Right cardiac atrium (tissue), 5 donors: ENCODE data around the gene UTP11. TPM values are rescaled to one million over a fixed set of nuclear protein-coding genes. Genes with fewer than 3 reads are reported as not detected.

Experiments used
- ATAC-seq, 2 donors: fragments of 200-7000 bp; cut with Tn5 transposase; one replicate each; pipeline versions ENCODE4 v1.8.0 to v1.9.1; 2020; ENCODE audit warnings: moderate library complexity in 2 of 2, mild to moderate bottlenecking in 1 of 2
- DNase-seq, 3 donors: peaks; one replicate each; pipeline ENCODE4 v3.0.0-alpha.2; 2020
- H3K27ac ChIP-seq: one replicate; pipeline ENCODE4 v1.5.1; 2013; ENCODE audit warnings: mild to moderate bottlenecking, low read length, control low read depth, moderate library complexity
- H3K27me3 ChIP-seq: one replicate; pipeline ENCODE4 v1.6.1; 2013; ENCODE audit not compliant: control insufficient read depth, insufficient read depth
- H3K4me1 ChIP-seq: one replicate; pipeline ENCODE4 v1.6.1; 2013; ENCODE audit warnings: low read length; ENCODE audit not compliant: control insufficient read depth, insufficient read depth
- H3K4me3 ChIP-seq: one replicate; pipeline ENCODE4 v1.5.1; 2013; ENCODE audit warnings: low read length, control low read depth
- H3K9me3 ChIP-seq: one replicate; pipeline ENCODE4 v1.6.1; 2013; ENCODE audit warnings: low read length; ENCODE audit not compliant: control insufficient read depth
- WGBS: extraction: QIAGEN DNeasy Blood & Tissue Kit; methylation state at CpG from one replicate; pipeline ENCODE4 v1.1.7; 2013; 5-methylcytosine and 5-hydroxymethylcytosine counted together
- intact Hi-C, 4 donors: fragments of 100-400 bp; cut with DNase I; formaldehyde crosslinking; loops; one replicate each; pipeline versions ENCODE4 v1.11.0 to v1.14.0; 2022 to 2023
- polyA plus RNA-seq: library from polyadenylated mRNA; stranded (reverse); fragments of 200-250 nt; gene quantifications from one replicate; pipeline ENCODE4 v1.2.3, GENCODE V29; 2013
- total RNA-seq, 4 donors: library from RNA; stranded (reverse); fragmentation: NEBNext Ultra II Directional; extraction: Animal tissue kit (Norgen Biotek cat#: 25700); gene quantifications; one replicate each; pipeline ENCODE4 v1.2.1, GENCODE V29; 2021
- donor health status: healthy with polysubstance abuse.
- donor health status: DM: no; HTN: yes; CAD: no.
- donor health status: DM: no; HTN: no; CAD: no.
- donor health status: DM: no; HTN: yes; CAD: no; lungs with severe emphysema.
- donor health status: DM: yes; HTN: yes; CAD: no.

UTP11 gene
- total and polyA plus RNA-seq, 5 donors = 25.5 to 34.5 (median 30.1) TPM

GRCh38 chr1:38041936-38042834 lies 29.7 kb downstream of the UTP11 start:
- no peak overlapping the region for H3K27ac ChIP-seq
- WGBS = 79% methylated on average over 21 of the region's 21 CpGs
- ATAC-seq (no peak), DNase-seq (no peak)
- intact Hi-C loops = no loop called here
- H3K9me3 ChIP-seq = no peaks in the 10 kb centered on the region
- H3K4me3 ChIP-seq = no peak overlapping the region
- H3K4me1 ChIP-seq = no peaks in the 10 kb centered on the region
- no peaks in the 10 kb centered on the region for H3K27me3 ChIP-seq

GRCh38 chr1:38043036-38043747 lies 30.7 kb downstream of the UTP11 start:
- 90% methylated on average over 12 of the region's 12 CpGs for WGBS

GRCh38 chr1:38044221-38045215 lies 32.0 kb downstream of the UTP11 start:
- no peaks in the 10 kb centered on the region for H3K9me3 ChIP-seq
- ATAC-seq = no peak
- H3K4me1 ChIP-seq = no peaks in the 10 kb centered on the region
- intact Hi-C loops = no loop called here
- DNase-seq = no peak
- H3K4me3 ChIP-seq = peak overlapping the region; percentile 9
- 4% methylated on average over 70 of the region's 70 CpGs for WGBS
- H3K27me3 ChIP-seq = no peaks in the 10 kb centered on the region
- no peak overlapping the region for H3K27ac ChIP-seq

More at GRCh38 chr1:38043036-38043747, 30.7 kb downstream of the UTP11 start:
- intact Hi-C loops = no loop called here
- Histone ChIP-seq H3K4me1 (no peaks in the 10 kb centered on the region), H3K27ac (no peak overlapping the region), H3K4me3 (no peak overlapping the region), H3K9me3 (no peaks in the 10 kb centered on the region), H3K27me3 (no peaks in the 10 kb centered on the region)
- ATAC-seq = no peak
- DNase-seq = no peak

- peak overlapping the region; percentile 47 for H3K4me3 ChIP-seq
- peak in 2 of 3 donors; percentile 56 to 71 for DNase-seq
These were observed 33.1 kb downstream of the UTP11 start for GRCh38 chr1:38045401-38046332.

GRCh38 chr1:38046333-38046883 lies 33.9 kb downstream of the UTP11 start, which contains the start of gene POU3F1:
Gene POU3F1, minus strand, starts transcription at chr1:38046793. Its CDS starts 50 bp downstream, at chr1:38046743.
- Histone ChIP-seq H3K4me3 (peak within 1 kb of the TSS; percentile 47), H3K4me1 (no peaks in the 10 kb centered on the region), H3K9me3 (no peaks in the 10 kb centered on the region), H3K27me3 (no peaks in the 10 kb centered on the region), H3K27ac (no peak within 1 kb of the TSS)
- intact Hi-C loops = no loop called here
- DNase-seq = no peak
- WGBS = 2% methylated on average over 92 of the region's 92 CpGs
- no peak for ATAC-seq

More at GRCh38 chr1:38045401-38046332, 33.1 kb downstream of the UTP11 start:
- 4% methylated on average over 115 of the region's 115 CpGs for WGBS
- Histone ChIP-seq H3K27ac (no peak overlapping the region), H3K4me1 (no peaks in the 10 kb centered on the region), H3K9me3 (no peaks in the 10 kb centered on the region), H3K27me3 (no peaks in the 10 kb centered on the region)
- intact Hi-C loops = no loop called here
- no peak for ATAC-seq

GRCh38 chr1:38046884-38047602 lies 34.5 kb downstream of the UTP11 start:
- intact Hi-C loops = no loop called here
- WGBS = under 1% methylated on average over 98 of the region's 99 CpGs
- DNase-seq (peak; percentile 92 to 97 (median 95)), ATAC-seq (peak; percentile 98)
- no peaks in the 10 kb centered on the region for H3K27me3 ChIP-seq
- H3K27ac ChIP-seq = no peak overlapping the region
- peak overlapping the region; percentile 47 for H3K4me3 ChIP-seq
- H3K4me1 ChIP-seq = no peaks in the 10 kb centered on the region
- H3K9me3 ChIP-seq = no peaks in the 10 kb centered on the region

- intact Hi-C loops = no loop called here
- no peak for DNase-seq
- Histone ChIP-seq H3K4me3 (peak overlapping the region; percentile 47), H3K27ac (no peak overlapping the region), H3K27me3 (no peaks in the 10 kb centered on the region), H3K4me1 (no peaks in the 10 kb centered on the region), H3K9me3 (no peaks in the 10 kb centered on the region)
- 9% methylated on average over 34 of the region's 34 CpGs for WGBS
- no peak for ATAC-seq
These were observed 35.1 kb downstream of the UTP11 start for GRCh38 chr1:38047603-38048141.

GRCh38 chr1:38050397-38051078 lies 38.0 kb downstream of the UTP11 start:
- Histone ChIP-seq H3K9me3 (no peaks in the 10 kb centered on the region), H3K27ac (no peak overlapping the region), H3K4me1 (no peaks in the 10 kb centered on the region), H3K27me3 (no peaks in the 10 kb centered on the region), H3K4me3 (no peak overlapping the region)
- 54% methylated on average over 13 of the region's 13 CpGs for WGBS
- DNase-seq (no peak), ATAC-seq (no peak)
- intact Hi-C loops = no loop called here
